K562 (cell line): Measurements from ENCODE around the gene ATP5MC3. TPM values are rescaled to one million over a fixed set of nuclear protein-coding genes. Genes with fewer than 3 reads are reported as not detected.

ENCODE experiments used
- CXXC5 ChIP-seq: fragments of 250-450 bp; sonication (Bioruptor Pico); IDR thresholded peaks from 2 replicates; pipeline ENCODE4 v1.8.0; 2022; ENCODE audit warnings: inconsistent platforms, mild to moderate bottlenecking, moderate library complexity
- ERF ChIP-seq: fragments of 450-650 bp; formaldehyde crosslinking; IDR thresholded peaks from 2 replicates; pipeline ENCODE4 v1.4.0; 2020; ENCODE audit warnings: mild to moderate bottlenecking, mixed read lengths
- HCFC1 ChIP-seq: IDR thresholded peaks from 2 replicates; pipeline ENCODE4 v1.6.1; 2012; ENCODE audit warnings: low read depth, low read length, improper control_type of control experiment
- NRF1 ChIP-seq, 2 experiments: fragments of 450-650 bp; IDR thresholded peaks in 1 of 2; conservative IDR thresholded peaks in 1 of 2; 2 replicates each; pipeline ENCODE4 v1.6.1; 2014; ENCODE audit warnings: mild to moderate bottlenecking in 2 of 2
- SLC30A9 ChIP-seq: fragments of 250-450 bp; sonication (Bioruptor Pico); IDR thresholded peaks from 2 replicates; pipeline ENCODE4 v1.8.0; 2022; ENCODE audit warnings: mild to moderate bottlenecking, moderate library complexity
- ZNF311 ChIP-seq: fragments of 250-450 bp; sonication (Bioruptor Pico); IDR thresholded peaks from 2 replicates; pipeline ENCODE4 v1.4.0; 2020; ENCODE audit warnings: mild to moderate bottlenecking, moderate library complexity
- polyA plus RNA-seq, 8 experiments: library from polyadenylated mRNA; depleted of rRNA in 4 of 8; stranded (reverse) in 5 of 8; unstranded in 3 of 8; fragments of >200 nt; fragmentation: Nextera tagmentation in 2 of 8; fragmentation: Illumina TruSeq in 1 of 8; extraction: Ambion mirVana in 2 of 8; extraction: Trizol in 1 of 8; gene quantifications; 2 replicates each; pipeline versions ENCODE4 v1.2.1 to v1.2.3, GENCODE V29; 2011 to 2014; ENCODE audit warnings: inconsistent platforms in 1 of 8, missing spikeins in 1 of 8
- total RNA-seq, 7 experiments: library from RNA; depleted of rRNA in 6 of 7; stranded (reverse); fragments of >200 nt in 6 of 7; fragmentation: Illumina TruSeq in 2 of 7; extraction: Trizol in 2 of 7; gene quantifications; 2 replicates each; pipeline versions ENCODE4 v1.2.1 to v1.2.3, GENCODE V29; 2011 to 2021; ENCODE audit warnings: low replicate concordance in 1 of 7
- TF ChIP-seq, protein P1 (sequence below), 2 experiments: IDR thresholded peaks in 1 of 2; conservative IDR thresholded peaks in 1 of 2; 2 replicates each; pipeline ENCODE4 v1.6.1; 2016; ENCODE audit warnings: low read depth in 2 of 2, mild to moderate bottlenecking in 1 of 2, missing compliant biosample characterization in 1 of 2, missing genetic modification characterization in 1 of 2, moderate library complexity in 1 of 2
- TF ChIP-seq, protein P2 (sequence below): sonication (generic); formaldehyde crosslinking; IDR thresholded peaks from 2 replicates; pipeline ENCODE4 v1.9.0; 2022; ENCODE audit warnings: mild to moderate bottlenecking, missing genetic modification reagents
- TF ChIP-seq, protein P3 (sequence below), 2 experiments: IDR thresholded peaks; 2 replicates each; pipeline ENCODE4 v1.6.1; 2011; ENCODE audit warnings: borderline replicate concordance in 1 of 2, control low read depth in 1 of 2, low read depth in 1 of 2, low read length in 1 of 2, mild to moderate bottlenecking in 1 of 2, mixed read lengths in 1 of 2, moderate library complexity in 1 of 2; ENCODE audit not compliant: insufficient read depth in 1 of 2, insufficient read length in 1 of 2, poor library complexity in 1 of 2, severe bottlenecking in 1 of 2; ENCODE audit errors: extremely low read depth in 1 of 2

Gene ATP5MC3
- total and polyA plus RNA-seq, 9 of the 15 experiments (the other 6 are each of a cell fraction or from before 2014, with no cell fraction given): 423 to 2,565 (median 1,012) TPM

DNA sequence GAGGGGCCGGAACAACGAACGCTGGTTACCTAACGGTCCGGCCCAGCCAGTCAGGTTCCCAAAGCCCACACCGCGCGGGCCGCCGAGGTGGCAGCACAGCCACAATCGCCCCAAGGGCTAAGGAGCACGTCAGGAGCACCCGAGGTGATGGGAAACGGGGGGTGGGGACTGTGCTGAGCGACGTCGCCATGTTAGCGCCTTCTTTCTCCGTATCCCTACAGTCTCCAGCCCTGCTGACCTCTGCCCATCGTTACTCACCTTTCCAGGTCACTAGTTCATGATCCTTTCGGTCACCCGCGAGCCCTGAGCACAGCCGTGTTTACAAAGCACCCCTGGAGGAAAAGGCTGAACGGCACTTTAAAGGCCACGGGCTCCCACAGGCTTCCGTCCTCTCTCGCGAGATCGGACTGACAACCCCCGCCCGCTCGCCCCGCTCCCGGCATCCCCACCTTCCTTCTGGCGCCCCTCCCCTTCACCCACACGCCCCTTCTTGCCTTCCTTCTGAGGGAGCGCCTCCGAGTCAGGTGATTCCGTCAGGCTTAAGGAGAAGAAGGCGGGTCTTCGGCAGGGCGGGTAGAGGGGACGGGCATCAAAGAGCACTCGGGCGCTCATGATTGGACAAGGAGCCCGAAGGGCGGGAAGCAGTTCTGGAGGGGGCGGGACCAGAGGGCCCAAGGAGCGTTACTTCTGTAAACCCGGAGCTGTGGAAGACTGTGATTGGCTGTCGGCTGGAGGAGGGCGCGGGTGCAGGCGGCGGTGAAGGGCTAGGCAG is 13.5 kb downstream of the ATP5MC3 start, which contains the start of gene ATF2 (continued):
- TF ChIP-seq, protein P1, sequence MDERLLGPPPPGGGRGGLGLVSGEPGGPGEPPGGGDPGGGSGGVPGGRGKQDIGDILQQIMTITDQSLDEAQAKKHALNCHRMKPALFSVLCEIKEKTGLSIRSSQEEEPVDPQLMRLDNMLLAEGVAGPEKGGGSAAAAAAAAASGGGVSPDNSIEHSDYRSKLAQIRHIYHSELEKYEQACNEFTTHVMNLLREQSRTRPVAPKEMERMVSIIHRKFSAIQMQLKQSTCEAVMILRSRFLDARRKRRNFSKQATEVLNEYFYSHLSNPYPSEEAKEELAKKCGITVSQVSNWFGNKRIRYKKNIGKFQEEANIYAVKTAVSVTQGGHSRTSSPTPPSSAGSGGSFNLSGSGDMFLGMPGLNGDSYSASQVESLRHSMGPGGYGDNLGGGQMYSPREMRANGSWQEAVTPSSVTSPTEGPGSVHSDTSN (CRISPR knock-in tag; IDR thresholded peaks at IDR 0.05; ENCODE audit: low read depth): no peak
- TF ChIP-seq, protein P1 (tag; conservative IDR thresholded peaks at IDR 0.05; ENCODE audit: low read depth): 0 out of 2 replicates have a peak, but pooled peaks have one; percentile 4
- TF ChIP-seq, protein P2, sequence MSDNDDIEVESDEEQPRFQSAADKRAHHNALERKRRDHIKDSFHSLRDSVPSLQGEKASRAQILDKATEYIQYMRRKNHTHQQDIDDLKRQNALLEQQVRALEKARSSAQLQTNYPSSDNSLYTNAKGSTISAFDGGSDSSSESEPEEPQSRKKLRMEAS (CRISPR knock-in tag): peak; percentile 50
- TF ChIP-seq HCFC1 (peak; percentile 43; the same call in 1 of the 2 replicates), CXXC5 (peak; percentile 53), ZNF311 (no peak), NRF1 (conservative IDR thresholded peaks at IDR 0.05 in 1 of 2, IDR thresholded peaks at IDR 0.05 in 1 of 2) (peak; percentile 72 to 77), ERF (CRISPR knock-in tag) (no peak; the same call in none of the 2 replicates), SLC30A9 (CRISPR knock-in tag) (no peak)
- TF ChIP-seq, protein P3, sequence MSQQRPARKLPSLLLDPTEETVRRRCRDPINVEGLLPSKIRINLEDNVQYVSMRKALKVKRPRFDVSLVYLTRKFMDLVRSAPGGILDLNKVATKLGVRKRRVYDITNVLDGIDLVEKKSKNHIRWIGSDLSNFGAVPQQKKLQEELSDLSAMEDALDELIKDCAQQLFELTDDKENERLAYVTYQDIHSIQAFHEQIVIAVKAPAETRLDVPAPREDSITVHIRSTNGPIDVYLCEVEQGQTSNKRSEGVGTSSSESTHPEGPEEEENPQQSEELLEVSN (IDR thresholded peaks at IDR 0.05; ENCODE audit: borderline replicate concordance in 1 of 2, extremely low read depth in 1 of 2, insufficient read depth in 1 of 2, insufficient read length in 1 of 2, low read depth in 1 of 2, low read length in 1 of 2, poor library complexity in 1 of 2, severe bottlenecking in 1 of 2): peak; percentile 24 to 52
